MM.1S (cell line): ENCODE data around the gene MEGF8.

Experiments
- CTCF ChIP-seq: fragments of 300-600 bp; sonication (generic); IDR thresholded peaks from 2 replicates; pipeline ENCODE4 v1.5.1; 2016; ENCODE audit warnings: antibody characterized with exemption, low read length, mixed read lengths
- EZH2 ChIP-seq: fragments of 300-600 bp; sonication (generic); optimal IDR thresholded peaks from 2 replicates; pipeline ENCODE3; 2017; ENCODE audit warnings: low read depth, mild to moderate bottlenecking, antibody characterized with exemption, low read length, mixed read lengths

GRCh38 chr19:42423462-42424344 lies 98.3 kb downstream of the MEGF8 start:
- TF ChIP-seq EZH2 (no peak), CTCF (no peak)
